Measurements from ENCODE around the gene ARHGAP42.
"Not testable (repeated sequence)": the region's sequence is repeated elsewhere in the genome, so short reads cannot be mapped to it uniquely, and the experiment has no call there.

Gene ARHGAP42

GRCh38 chr11:100981196-100981824 is 294.2 kb downstream of the ARHGAP42 start:
- no peak for DNase-seq

GRCh38 chr11:100984668-100985067 is 297.6 kb downstream of the ARHGAP42 start:
- DNase-seq, result no peak

- no peak for DNase-seq
Observed at GRCh38 chr11:100990931-100991330, 303.8 kb downstream of the ARHGAP42 start.

- no peak for DNase-seq
Observed at GRCh38 chr11:100991541-100991940, 304.5 kb downstream of the ARHGAP42 start.

- no peak for DNase-seq
Observed at GRCh38 chr11:100994966-100995365, 307.9 kb downstream of the ARHGAP42 start.

- DNase-seq, result no peak
Observed at GRCh38 chr11:100999756-101000155, 312.7 kb downstream of the ARHGAP42 start.

GRCh38 chr11:101003468-101003867 is 316.4 kb downstream of the ARHGAP42 start:
- DNase-seq, result no peak

- no peak for DNase-seq
Observed at GRCh38 chr11:101008961-101009689, 322.0 kb downstream of the ARHGAP42 start.

GRCh38 chr11:101009690-101010055 is 322.6 kb downstream of the ARHGAP42 start:
- no peak for DNase-seq

GRCh38 chr11:101010899-101011298 is 323.8 kb downstream of the ARHGAP42 start:
- DNase-seq, result no peak

- no peak for DNase-seq
Observed at GRCh38 chr11:101011881-101012280, 324.8 kb downstream of the ARHGAP42 start.

GRCh38 chr11:101013702-101014101 is 326.6 kb downstream of the ARHGAP42 start:
- not testable (repeated sequence) for DNase-seq

GRCh38 chr11:101014600-101015285 is 327.7 kb downstream of the ARHGAP42 start:
- no peak for DNase-seq

- DNase-seq, result no peak
Observed at GRCh38 chr11:101019870-101020269, 332.8 kb downstream of the ARHGAP42 start.

GRCh38 chr11:101022256-101022655 is 335.2 kb downstream of the ARHGAP42 start:
- DNase-seq, result no peak

- DNase-seq, result no peak
Observed at GRCh38 chr11:101028644-101029043, 341.6 kb downstream of the ARHGAP42 start.

GRCh38 chr11:101030015-101030414 is 342.9 kb downstream of the ARHGAP42 start:
- no peak for DNase-seq

GRCh38 chr11:101030692-101031091 is 343.6 kb downstream of the ARHGAP42 start:
- DNase-seq, result no peak

- no peak for DNase-seq
Observed at GRCh38 chr11:101031713-101032112, 344.6 kb downstream of the ARHGAP42 start.

GRCh38 chr11:101032991-101033390 is 345.9 kb downstream of the ARHGAP42 start:
- no peak for DNase-seq

- no peak for DNase-seq
Observed at GRCh38 chr11:101034076-101034475, 347.0 kb downstream of the ARHGAP42 start.

- DNase-seq, result no peak
Observed at GRCh38 chr11:101035872-101036271, 348.8 kb downstream of the ARHGAP42 start.
